ENCODE measurements around the gene TXNRD3. TPM values are rescaled to one million over a fixed set of nuclear protein-coding genes. Genes with fewer than 3 reads are reported as not detected.
"Not testable (repeated sequence)": the region's sequence is repeated elsewhere in the genome, so short reads cannot be mapped to it uniquely, and the experiment has no call there.

TXNRD3 gene
- total RNA-seq, 2 donors from 2014 or later = 0.50 TPM

DNA sequence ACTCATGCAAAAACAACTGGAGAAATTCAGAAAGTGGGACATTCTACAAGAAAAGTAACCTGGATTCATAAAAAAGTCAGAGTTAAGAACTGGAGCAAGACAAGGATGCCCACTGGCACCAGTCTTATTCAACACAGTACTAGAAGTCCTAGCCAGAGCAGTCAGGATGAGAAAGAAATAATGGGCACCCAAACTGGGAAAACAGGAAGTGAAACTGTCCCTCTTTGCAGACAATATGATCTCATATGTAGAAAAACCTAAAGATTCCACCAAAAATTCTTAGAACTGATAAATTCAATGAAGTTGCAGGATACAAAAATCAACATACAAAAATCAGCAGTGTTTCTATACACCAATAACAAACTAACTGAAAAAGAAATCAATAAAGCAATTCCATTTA lies 37.4 kb downstream of the TXNRD3 start:
- H3K9me3 ChIP-seq (ENCODE audit: control insufficient read depth, low read length, poor library complexity, severe bottlenecking) = no peaks in the 10 kb centered on the region
- DNase-seq (no peak), ATAC-seq (no peak)
- Mint-ChIP-seq H3K4me1 (peaks cover 7% of the 10 kb centered on the region), H3K36me3 (ENCODE audit: low read depth) (peaks cover 5% of the 10 kb centered on the region), H3K27me3 (peaks cover 29% of the 10 kb centered on the region), H3K4me3 (no peak overlapping the region), H3K27ac (no peak overlapping the region)

DNA sequence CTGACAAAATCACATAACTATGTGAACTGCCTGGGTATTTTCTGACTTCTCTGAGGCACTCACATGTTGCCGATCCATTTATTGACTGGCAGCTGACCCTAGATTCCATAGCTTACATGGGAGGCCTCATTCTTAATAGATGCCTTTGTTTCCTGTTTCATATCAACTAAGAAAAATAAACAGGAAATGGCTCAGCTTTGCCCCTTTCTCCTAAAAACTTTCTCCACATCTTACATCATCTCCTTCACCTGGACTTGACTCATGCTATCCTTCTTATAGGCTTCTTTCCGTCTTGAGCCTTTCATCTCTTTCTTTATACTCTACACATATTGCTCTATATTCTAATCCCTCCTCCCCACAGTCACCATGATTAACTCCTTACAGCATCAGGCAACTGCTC lies 38.0 kb downstream of the TXNRD3 start:
- H3K36me3 Mint-ChIP-seq (ENCODE audit: low read depth) = peaks cover 5% of the 10 kb centered on the region
- peaks cover 25% of the 10 kb centered on the region for H3K27me3 Mint-ChIP-seq
- H3K27ac Mint-ChIP-seq = no peak overlapping the region
- H3K4me1 Mint-ChIP-seq = peaks cover 7% of the 10 kb centered on the region
- H3K4me3 Mint-ChIP-seq = no peak overlapping the region
- H3K9me3 ChIP-seq (ENCODE audit: control insufficient read depth, low read length, poor library complexity, severe bottlenecking) = no peaks in the 10 kb centered on the region
- ATAC-seq (no peak), DNase-seq (no peak)

- H3K27ac Mint-ChIP-seq = no peak overlapping the region
- no peak for ATAC-seq
- no peak overlapping the region for H3K4me3 Mint-ChIP-seq
Observed at GRCh38 chr3:126613479-126614188, 41.3 kb downstream of the TXNRD3 start.

DNA sequence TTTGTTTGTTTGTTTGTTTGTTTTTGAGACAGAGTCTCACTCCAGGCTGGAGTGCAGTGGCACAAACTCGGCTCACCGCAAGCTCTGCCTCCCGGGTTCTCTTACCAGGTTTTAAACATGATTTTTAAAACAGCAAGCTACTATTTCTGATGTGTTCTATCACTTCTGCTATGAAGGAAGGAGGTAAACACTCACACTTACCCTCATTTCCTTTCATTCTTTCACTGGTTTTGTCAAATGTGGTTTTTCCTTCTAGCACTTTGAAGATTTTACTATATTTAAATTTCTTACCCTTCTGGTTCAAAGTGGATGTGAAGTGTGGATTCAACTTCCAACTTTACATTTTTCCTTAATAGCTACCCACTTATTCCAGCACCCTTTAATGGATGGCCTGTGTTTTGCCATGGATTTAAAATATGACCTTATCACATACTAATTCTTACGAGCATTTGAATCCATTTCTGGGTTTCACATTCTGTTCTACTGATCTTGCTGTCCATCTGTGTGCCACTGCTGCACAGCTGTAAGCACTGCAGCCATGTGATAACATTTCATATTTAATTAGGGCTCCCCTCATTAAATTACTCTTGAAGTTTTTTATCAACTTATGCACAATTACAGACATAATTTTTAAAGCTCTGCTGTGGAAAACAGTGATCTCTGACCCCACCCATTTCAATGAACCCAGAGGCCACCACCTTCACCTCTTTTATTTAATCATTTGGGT lies 42.3 kb downstream of the TXNRD3 start:
- H3K9me3 ChIP-seq (ENCODE audit: control insufficient read depth, low read length, poor library complexity, severe bottlenecking) = no peaks in the 10 kb centered on the region
- no peaks in the 10 kb centered on the region for H3K27me3 Mint-ChIP-seq
- ATAC-seq (no peak), DNase-seq (no peak)
- peaks cover 5% of the 10 kb centered on the region for H3K36me3 Mint-ChIP-seq (ENCODE audit: low read depth)
- H3K4me3 Mint-ChIP-seq = no peak overlapping the region
- no peak overlapping the region for H3K27ac Mint-ChIP-seq
- peaks cover 7% of the 10 kb centered on the region for H3K4me1 Mint-ChIP-seq

More at GRCh38 chr3:126613479-126614188, 41.3 kb downstream of the TXNRD3 start:
- peaks cover 5% of the 10 kb centered on the region for H3K36me3 Mint-ChIP-seq (ENCODE audit: low read depth)
- DNase-seq = no peak
- peaks cover 7% of the 10 kb centered on the region for H3K4me1 Mint-ChIP-seq
- peaks cover 6% of the 10 kb centered on the region for H3K27me3 Mint-ChIP-seq
- H3K9me3 ChIP-seq (ENCODE audit: control insufficient read depth, low read length, poor library complexity, severe bottlenecking) = no peaks in the 10 kb centered on the region

DNA sequence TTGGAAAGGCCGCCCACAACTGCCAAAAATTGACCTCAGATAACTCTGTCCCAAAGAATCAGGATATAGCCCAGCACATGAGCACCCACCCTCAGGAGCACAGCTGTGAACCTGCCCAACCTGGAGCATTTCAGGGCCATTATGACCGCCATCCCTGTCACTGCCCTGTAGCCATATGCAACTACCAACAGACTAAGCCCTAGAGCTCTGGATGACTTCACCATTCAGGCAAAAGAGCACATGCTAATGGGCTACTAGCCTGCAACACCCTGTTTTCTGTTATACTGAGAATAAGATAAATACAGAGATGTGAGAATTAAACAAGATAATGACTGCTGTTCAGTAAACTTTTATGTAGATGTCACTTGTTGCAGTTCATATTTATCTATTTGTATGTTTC lies 45.0 kb downstream of the TXNRD3 start:
- no peak overlapping the region for H3K27ac Mint-ChIP-seq
- H3K4me3 Mint-ChIP-seq = no peak overlapping the region
- peaks cover 5% of the 10 kb centered on the region for H3K36me3 Mint-ChIP-seq (ENCODE audit: low read depth)
- peaks cover 7% of the 10 kb centered on the region for H3K4me1 Mint-ChIP-seq
- H3K9me3 ChIP-seq (ENCODE audit: control insufficient read depth, low read length, poor library complexity, severe bottlenecking) = no peaks in the 10 kb centered on the region
- peaks cover 5% of the 10 kb centered on the region for H3K27me3 Mint-ChIP-seq
- DNase-seq = no peak
- ATAC-seq = no peak

DNA sequence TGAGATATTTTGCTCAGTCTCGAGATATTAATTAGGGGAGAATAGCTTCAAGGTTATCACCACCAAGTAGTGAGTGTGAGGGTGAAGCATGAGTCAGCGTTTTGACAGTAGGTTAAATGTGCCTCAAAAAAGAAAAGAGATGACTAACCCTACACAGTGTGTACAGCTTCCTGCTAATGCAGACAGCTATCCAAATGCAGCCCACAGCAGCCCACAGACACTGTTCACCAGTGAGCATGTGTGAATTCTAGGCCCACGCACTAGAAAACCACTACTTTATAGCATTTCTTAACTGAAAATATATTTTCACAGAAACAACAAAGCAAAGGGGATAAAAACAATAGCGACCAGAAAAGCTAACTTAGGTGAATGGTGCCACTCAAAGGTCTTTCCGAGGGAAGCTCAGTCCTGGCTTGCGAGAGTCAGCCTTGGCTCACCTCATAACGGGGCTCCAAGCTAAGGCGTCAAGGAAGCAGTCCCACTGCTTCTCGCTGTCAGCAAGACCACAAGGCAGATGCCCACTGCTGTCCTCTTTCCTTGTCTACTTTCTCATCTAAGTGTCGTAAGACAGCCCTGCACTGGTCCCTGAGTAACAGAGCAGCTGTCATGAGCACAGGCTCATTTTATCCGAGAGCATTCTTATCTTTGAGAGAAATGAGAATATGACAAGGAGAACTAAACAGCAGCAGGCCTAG lies 47.6 kb downstream of the TXNRD3 start:
- Mint-ChIP-seq H3K27ac (no peak overlapping the region), H3K4me3 (no peak overlapping the region), H3K4me1 (no peaks in the 10 kb centered on the region), H3K36me3 (ENCODE audit: low read depth) (peaks cover 2% of the 10 kb centered on the region), H3K27me3 (peaks cover 21% of the 10 kb centered on the region)
- DNase-seq (no peak), ATAC-seq (no peak)
- no peaks in the 10 kb centered on the region for H3K9me3 ChIP-seq (ENCODE audit: control insufficient read depth, low read length, poor library complexity, severe bottlenecking)

DNA sequence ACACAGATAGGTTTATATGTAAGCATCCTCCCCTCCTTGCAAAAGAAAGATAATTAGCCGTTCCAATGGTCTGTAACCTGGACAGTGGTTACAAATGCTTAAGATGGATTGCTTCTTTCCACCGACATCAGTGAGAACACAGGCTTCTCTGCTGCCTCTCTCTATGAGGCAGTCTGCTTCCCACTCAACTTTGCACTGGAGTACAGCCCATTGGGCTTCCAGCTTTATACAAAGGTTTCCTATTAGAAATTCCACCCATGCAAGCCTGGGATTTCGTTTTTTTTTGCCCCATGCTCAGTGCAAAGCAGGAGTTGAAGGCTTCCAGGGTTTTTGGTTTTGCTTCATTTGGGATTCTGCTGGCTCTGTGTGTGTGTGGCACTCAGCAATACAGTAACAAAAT lies 48.9 kb downstream of the TXNRD3 start:
- no peak for ATAC-seq
- no peak for DNase-seq
- Mint-ChIP-seq H3K27me3 (peaks cover 25% of the 10 kb centered on the region), H3K4me1 (no peaks in the 10 kb centered on the region), H3K36me3 (ENCODE audit: low read depth) (peaks cover 2% of the 10 kb centered on the region), H3K27ac (no peak overlapping the region), H3K4me3 (no peak overlapping the region)
- no peaks in the 10 kb centered on the region for H3K9me3 ChIP-seq (ENCODE audit: control insufficient read depth, low read length, poor library complexity, severe bottlenecking)

DNA sequence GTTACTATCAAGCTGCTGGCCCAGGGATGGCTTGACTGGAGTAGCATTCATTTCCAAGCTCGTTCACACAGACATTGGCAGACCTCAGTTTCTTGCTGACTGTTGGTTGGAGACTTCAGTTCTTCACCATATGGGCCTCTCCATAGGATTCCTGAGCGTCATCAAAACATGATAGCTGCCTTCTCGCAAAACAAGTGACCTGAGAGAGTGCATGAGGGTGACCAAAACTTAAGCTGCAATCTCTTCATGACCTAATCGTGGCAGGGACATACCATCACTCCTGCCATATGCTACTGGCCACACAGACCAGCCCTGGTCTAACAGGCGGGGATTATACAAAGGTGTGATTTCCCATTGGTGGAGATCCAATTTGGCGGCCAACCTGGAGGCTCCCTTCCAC lies 50.2 kb downstream of the TXNRD3 start:
- ATAC-seq = no peak
- no peaks in the 10 kb centered on the region for H3K4me1 Mint-ChIP-seq
- H3K4me3 Mint-ChIP-seq = no peak overlapping the region
- no peak overlapping the region for H3K27ac Mint-ChIP-seq
- H3K9me3 ChIP-seq (ENCODE audit: control insufficient read depth, low read length, poor library complexity, severe bottlenecking) = no peaks in the 10 kb centered on the region
- peaks cover 36% of the 10 kb centered on the region for H3K27me3 Mint-ChIP-seq
- no peak for DNase-seq
- peaks cover 2% of the 10 kb centered on the region for H3K36me3 Mint-ChIP-seq (ENCODE audit: low read depth)

GRCh38 chr3:126599101-126599500 lies 55.8 kb downstream of the TXNRD3 start:
- no peaks in the 10 kb centered on the region for H3K9me3 ChIP-seq (ENCODE audit: control insufficient read depth, low read length, poor library complexity, severe bottlenecking)
- Mint-ChIP-seq H3K4me1 (no peaks in the 10 kb centered on the region), H3K27ac (no peak overlapping the region), H3K4me3 (peak overlapping the region; percentile 31), H3K27me3 (peaks cover 35% of the 10 kb centered on the region), H3K36me3 (ENCODE audit: low read depth) (peaks cover 2% of the 10 kb centered on the region)
- DNase-seq (no peak), ATAC-seq (no peak)

GRCh38 chr3:126595479-126595878 lies 59.4 kb downstream of the TXNRD3 start:
- H3K27me3 Mint-ChIP-seq = peaks cover 12% of the 10 kb centered on the region
- H3K27ac Mint-ChIP-seq; ATAC-seq; H3K9me3 ChIP-seq (ENCODE audit: control insufficient read depth, low read length, poor library complexity, severe bottlenecking); H3K36me3 Mint-ChIP-seq (ENCODE audit: low read depth); H3K4me3 Mint-ChIP-seq; DNase-seq; H3K4me1 Mint-ChIP-seq: not testable (repeated sequence)

DNA sequence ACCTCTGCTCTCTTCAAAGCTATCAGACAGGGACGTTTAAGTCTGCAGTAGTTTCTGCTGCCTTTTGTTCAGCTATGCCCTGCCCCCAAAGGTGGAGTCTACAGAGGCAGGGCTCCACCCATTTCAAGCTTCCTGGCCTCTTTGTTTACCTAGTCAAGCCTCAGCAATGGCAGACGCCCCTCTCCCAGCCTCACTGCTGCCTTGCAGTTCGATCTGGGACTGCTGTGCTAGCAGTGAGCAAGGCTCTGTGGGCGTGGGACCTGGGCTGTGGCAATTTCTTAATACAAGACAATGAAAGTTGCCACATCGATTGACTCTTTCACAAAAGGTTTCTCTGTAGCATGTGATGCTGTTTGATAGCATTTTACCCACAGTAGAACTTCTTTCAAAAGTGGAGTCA lies 63.4 kb downstream of the TXNRD3 start:
- not testable (repeated sequence) for H3K27me3 Mint-ChIP-seq; H3K27ac Mint-ChIP-seq; ATAC-seq; H3K4me3 Mint-ChIP-seq; H3K9me3 ChIP-seq (ENCODE audit: control insufficient read depth, low read length, poor library complexity, severe bottlenecking); DNase-seq; H3K4me1 Mint-ChIP-seq; H3K36me3 Mint-ChIP-seq (ENCODE audit: low read depth)

- H3K9me3 ChIP-seq (ENCODE audit: control insufficient read depth, low read length, poor library complexity, severe bottlenecking) = no peaks in the 10 kb centered on the region
- Mint-ChIP-seq H3K27ac (no peak overlapping the region), H3K4me3 (no peak overlapping the region), H3K27me3 (peaks cover 47% of the 10 kb centered on the region), H3K4me1 (peaks cover 2% of the 10 kb centered on the region), H3K36me3 (ENCODE audit: low read depth) (no peaks in the 10 kb centered on the region)
- DNase-seq = no peak
- no peak for ATAC-seq
Observed at GRCh38 chr3:126582311-126582710, 72.6 kb downstream of the TXNRD3 start.

DNA sequence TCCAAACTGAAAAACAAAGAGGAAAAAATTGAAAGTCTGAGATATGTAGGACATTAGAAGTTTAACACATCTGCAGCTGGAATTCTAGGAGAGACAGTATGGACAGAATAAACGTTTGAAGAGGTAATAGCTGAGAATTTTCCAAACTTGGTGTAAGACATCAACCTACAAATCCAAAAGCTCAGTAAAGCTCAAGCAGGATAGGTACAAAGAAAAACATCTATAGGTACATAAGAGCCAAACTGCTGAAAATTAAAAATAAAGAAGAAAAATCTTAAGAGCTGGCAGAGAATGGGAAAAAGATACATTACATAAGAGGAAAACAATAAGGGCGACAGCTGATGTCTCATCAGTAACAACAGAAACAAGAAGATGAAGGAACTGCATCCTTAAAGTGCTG lies 73.4 kb downstream of the TXNRD3 start:
- DNase-seq (no peak), ATAC-seq (no peak)
- H3K4me1 Mint-ChIP-seq = peaks cover 2% of the 10 kb centered on the region
- H3K27me3 Mint-ChIP-seq = peaks cover 52% of the 10 kb centered on the region
- no peaks in the 10 kb centered on the region for H3K9me3 ChIP-seq (ENCODE audit: control insufficient read depth, low read length, poor library complexity, severe bottlenecking)
- H3K4me3 Mint-ChIP-seq = no peak overlapping the region
- no peak overlapping the region for H3K27ac Mint-ChIP-seq
- no peaks in the 10 kb centered on the region for H3K36me3 Mint-ChIP-seq (ENCODE audit: low read depth)

All from T-helper 17 cell (primary cell).